Measurements from ENCODE around the gene ARF1.

The ARF1 gene

DNA sequence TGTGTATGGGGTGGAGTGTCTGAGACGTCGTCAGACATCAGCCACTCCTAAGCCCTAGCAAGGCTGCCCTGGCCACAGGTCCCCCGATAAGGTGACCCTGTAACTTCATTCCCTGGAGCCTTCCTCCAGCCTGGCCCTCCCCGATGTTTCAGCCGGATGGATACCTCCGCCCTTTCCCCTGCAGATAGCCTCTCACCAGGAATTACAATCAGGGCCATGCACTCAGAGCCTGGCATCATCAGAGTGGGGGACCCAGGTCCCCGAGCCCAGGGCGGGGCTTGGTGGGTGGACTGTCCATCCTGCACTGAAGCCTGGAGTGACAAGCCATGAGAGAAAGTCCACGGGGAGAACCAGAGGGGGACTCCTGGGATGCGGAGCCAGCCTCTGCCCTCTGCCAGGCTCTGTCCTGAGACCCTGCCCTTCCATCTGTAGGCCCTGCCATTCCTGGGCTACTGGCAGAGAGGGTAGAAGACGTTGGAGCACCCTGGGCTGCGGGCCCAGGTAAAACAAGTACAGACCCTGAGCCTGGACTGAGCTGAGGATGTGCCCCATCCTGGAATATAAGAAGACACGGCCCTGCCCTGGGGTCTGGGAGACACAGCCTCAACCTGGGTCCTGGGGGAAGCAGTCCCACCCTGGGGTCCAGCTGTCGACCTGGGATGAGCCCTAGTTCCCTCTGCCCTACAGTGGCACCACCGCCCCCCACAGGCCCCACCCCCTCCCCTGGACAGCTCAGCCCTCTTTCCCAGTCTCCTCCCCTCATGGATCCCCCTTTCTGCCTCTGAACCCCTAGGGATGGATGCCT is 16.8 kb upstream of the ARF1 start:
- TF ChIP-seq CTCF (IDR thresholded peaks at IDR 0.05; ENCODE audit: control insufficient read depth, extremely low read depth, insufficient read depth) = no peak
- DNase-seq (ENCODE audit: low read depth) = no peak
- no peak overlapping the region for H3K4me3 ChIP-seq (ENCODE audit: low read depth, low read length)

GRCh38 chr1:228066416-228066815 is 16.1 kb upstream of the ARF1 start:
- TF ChIP-seq CTCF (IDR thresholded peaks at IDR 0.05; ENCODE audit: control insufficient read depth, extremely low read depth, insufficient read depth) = no peak
- no peak overlapping the region for H3K4me3 ChIP-seq (ENCODE audit: low read depth, low read length)
- no peak for DNase-seq (ENCODE audit: low read depth)

GRCh38 chr1:228066891-228067654 is 15.4 kb upstream of the ARF1 start:
- H3K4me3 ChIP-seq (ENCODE audit: low read depth, low read length) = no peak overlapping the region
- TF ChIP-seq CTCF (IDR thresholded peaks at IDR 0.05; ENCODE audit: control insufficient read depth, extremely low read depth, insufficient read depth) = no peak
- no peak for DNase-seq (ENCODE audit: low read depth)

DNA sequence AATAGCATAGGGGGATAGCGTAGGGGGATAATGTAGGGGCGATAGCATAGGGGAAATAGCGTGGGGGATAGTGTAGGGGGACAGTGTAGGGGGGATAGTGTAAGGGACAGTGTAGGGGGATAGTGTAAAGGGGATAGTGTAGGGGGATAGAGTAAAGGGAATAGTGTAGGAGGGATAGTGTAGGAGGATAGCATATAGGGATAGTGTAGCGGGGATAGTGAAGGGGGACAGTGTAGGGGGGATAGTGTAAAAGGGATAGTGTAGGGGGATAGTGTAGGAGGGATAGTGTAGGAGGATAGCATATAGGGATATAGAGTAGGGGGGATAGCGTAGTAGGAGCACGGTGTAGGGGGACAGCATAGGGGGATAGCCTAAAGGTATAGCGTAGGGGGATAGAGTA is 14.1 kb upstream of the ARF1 start:
- no peak for DNase-seq (ENCODE audit: low read depth)
- no peak overlapping the region for H3K4me3 ChIP-seq (ENCODE audit: low read depth, low read length)
- TF ChIP-seq CTCF (IDR thresholded peaks at IDR 0.05; ENCODE audit: control insufficient read depth, extremely low read depth, insufficient read depth) = no peak

DNA sequence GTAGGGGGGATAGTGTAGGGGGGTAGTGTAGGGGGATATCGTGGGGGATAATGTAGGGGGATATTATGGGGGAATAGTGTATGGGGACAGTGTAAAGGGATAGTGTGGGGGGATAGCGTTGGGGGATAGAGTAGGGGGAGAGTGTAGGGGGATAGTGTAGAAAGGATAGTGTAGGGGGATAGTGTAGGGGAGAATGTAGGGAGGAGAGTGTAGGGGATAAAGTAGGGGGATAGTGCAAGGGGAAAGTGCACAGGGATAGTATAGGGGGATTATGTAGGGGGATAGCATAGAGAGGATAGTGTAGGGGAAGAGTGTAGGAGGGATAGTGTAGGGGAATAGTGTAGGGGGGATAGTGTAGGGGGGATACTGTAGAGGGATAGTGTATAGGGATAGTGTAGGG is 12.3 kb upstream of the ARF1 start:
- no peak for DNase-seq (ENCODE audit: low read depth)
- TF ChIP-seq CTCF (IDR thresholded peaks at IDR 0.05; ENCODE audit: control insufficient read depth, extremely low read depth, insufficient read depth) = no peak
- no peak overlapping the region for H3K4me3 ChIP-seq (ENCODE audit: low read depth, low read length)

DNA sequence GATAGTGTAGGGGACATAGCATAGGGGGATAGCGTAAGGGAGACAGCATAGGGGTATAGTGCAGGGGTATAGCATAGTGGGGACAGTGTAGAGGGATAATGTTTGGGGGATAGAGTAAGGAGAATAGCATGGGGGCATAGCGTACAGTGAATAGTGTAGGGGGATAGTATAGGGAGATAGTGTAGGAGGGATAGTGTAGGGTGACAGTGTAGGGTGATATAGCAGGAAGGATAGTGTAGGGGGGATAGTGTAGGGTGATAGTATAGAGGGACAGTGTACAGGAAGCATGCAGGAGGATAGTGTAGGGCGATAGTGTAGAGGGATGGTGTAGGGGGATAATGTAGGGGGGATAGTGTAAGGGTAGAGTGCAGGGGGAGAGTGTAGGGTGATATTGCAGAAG is 11.7 kb upstream of the ARF1 start:
- no peak overlapping the region for H3K4me3 ChIP-seq (ENCODE audit: low read depth, low read length)
- DNase-seq (ENCODE audit: low read depth) = no peak
- no peak for TF ChIP-seq CTCF (IDR thresholded peaks at IDR 0.05; ENCODE audit: control insufficient read depth, extremely low read depth, insufficient read depth)
